Measurements from ENCODE around the gene ABCC10.
"Not testable (repeated sequence)": the region's sequence is repeated elsewhere in the genome, so short reads cannot be mapped to it uniquely, and the experiment has no call there.

The ABCC10 gene

GRCh38 chr6:43447604-43448003, 20.3 kb downstream of the ABCC10 start:
- DNase-seq: no peak

DNA sequence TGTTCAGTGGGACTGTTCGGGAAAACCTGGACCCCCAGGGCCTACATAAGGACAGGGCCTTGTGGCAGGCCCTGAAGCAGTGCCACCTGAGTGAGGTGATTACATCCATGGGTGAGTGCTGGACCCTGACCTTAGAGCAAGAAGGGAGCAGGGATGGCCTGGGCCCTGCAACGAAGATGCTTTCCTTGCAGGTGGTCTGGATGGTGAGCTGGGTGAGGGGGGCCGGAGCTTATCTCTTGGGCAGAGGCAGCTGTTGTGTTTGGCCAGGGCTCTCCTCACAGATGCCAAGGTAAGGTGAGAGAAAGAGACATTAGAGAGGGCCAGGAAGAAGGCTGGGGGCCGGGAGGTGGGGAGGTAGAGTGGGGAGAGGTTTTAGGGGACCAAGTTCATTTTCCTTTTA, 21.6 kb downstream of the ABCC10 start:
- no peak for DNase-seq

DNA sequence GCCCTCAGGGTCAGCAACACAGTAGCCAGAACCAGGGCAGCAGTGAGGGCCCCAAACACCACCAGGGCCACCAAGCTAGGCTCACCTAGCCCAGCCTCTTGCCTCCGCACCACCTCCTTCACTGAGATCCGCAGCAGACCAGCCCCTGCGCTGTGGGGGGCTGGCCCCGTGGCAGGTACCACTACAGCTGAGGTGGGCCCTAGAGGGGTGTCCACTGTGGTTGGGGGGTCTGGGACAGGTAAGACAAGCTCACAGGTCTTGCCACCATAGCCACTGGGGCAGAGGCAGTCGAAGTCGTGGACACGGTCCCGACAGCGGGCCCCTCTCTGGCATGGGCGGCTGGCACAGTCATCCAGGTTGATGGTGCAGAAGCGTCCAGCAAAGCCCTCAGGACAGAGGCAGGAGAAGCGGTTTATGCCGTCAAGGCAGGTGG, 23.4 kb downstream of the ABCC10 start:
- no peak for DNase-seq

DNA sequence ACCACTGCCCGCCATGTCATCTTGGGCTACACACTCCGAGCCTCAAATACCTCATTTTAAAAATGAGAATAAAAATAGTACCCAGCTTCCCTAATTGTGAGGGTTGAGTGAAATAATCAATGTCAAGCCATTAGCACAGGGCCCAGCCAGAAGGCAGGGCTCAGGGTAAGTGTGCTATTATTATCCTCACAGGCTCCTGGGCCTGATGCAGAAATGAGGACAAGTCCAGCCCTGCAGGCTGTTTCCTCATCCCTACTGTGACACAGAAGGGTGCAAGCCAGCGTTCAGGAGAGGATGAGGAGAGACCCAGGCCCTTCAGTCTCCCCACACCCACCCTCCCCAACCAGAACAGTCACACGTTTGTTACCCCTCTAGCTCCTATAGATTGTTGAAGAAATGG, 24.0 kb downstream of the ABCC10 start:
- no peak for DNase-seq

DNA sequence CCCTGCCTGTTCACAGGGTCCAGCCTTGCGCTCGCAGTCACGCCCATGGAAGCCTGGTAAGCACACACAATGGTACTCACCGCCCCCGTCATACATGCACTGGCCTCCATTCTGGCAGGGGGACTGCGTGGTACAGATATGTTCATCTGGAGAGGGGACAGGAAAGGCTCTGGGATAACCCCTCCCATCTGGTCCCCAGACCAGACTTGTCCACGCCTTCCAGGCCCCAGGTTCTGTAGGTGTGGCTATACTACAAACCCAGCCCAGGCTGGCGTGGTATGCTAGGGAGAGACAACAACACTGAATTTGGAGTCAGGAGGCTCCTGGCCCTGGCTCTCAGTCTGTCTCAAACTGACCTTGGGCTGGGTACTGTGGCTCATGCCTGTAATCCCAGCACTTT, 24.6 kb downstream of the ABCC10 start:
- no peak for DNase-seq

GRCh38 chr6:43452896-43453295, 25.6 kb downstream of the ABCC10 start:
- DNase-seq: no peak

- DNase-seq: no peak
Measured at GRCh38 chr6:43453831-43454230, 26.5 kb downstream of the ABCC10 start.

GRCh38 chr6:43454290-43454695, 27.0 kb downstream of the ABCC10 start:
- no peak for DNase-seq

GRCh38 chr6:43454696-43455530, 27.6 kb downstream of the ABCC10 start:
- DNase-seq: peak; percentile 75

- no peak for DNase-seq
Measured at GRCh38 chr6:43455531-43456428, 28.4 kb downstream of the ABCC10 start, which contains the start of gene DLK2. Gene DLK2 (minus strand): TSS chr6:43455548. CDS start chr6:43454825, 723 bp downstream.

- no peak for DNase-seq
Measured at GRCh38 chr6:43457643-43458042, 30.3 kb downstream of the ABCC10 start.

- not testable (repeated sequence) for DNase-seq
Measured at GRCh38 chr6:43458154-43458553, 30.8 kb downstream of the ABCC10 start.

GRCh38 chr6:43459535-43459934, 32.2 kb downstream of the ABCC10 start:
- DNase-seq: no peak

DNA sequence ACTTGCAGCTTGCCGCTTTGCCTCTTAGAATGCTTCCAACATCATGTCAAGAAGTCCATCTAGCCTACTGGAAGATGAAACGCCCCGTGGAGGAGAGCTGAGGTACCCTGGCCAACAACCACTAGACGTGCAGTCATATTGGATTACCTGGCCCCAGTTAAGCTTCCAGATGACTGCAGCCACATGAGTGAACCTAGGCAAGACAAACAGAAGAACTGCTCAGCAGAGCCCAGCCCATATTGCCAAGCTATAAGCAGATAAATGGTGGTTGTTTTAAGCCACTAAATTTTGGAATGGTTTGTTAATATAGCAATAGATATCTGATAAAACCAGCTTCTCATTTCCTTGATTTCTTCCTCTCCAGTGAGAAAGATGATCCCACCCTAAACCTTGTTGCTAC, 32.7 kb downstream of the ABCC10 start:
- no peak for DNase-seq

DNA sequence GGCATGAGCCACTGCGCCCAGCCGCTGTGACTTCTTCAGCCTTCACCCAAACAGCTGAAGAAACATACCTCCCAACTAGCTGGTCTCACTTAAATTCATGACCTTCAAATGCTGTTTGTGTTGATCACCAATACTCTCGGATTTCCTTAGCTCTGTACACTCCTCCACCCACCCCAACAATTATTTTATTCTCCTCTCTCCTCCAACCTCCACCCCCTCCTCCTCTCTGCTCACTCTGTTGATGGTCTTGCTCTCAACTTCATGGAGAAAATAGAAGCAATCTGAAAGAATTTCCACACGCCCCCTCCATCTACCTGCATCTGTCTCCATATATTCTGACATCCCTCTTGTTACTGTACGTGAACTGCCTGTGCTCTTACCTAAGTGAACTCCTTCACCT, 34.6 kb downstream of the ABCC10 start:
- DNase-seq: no peak

DNA sequence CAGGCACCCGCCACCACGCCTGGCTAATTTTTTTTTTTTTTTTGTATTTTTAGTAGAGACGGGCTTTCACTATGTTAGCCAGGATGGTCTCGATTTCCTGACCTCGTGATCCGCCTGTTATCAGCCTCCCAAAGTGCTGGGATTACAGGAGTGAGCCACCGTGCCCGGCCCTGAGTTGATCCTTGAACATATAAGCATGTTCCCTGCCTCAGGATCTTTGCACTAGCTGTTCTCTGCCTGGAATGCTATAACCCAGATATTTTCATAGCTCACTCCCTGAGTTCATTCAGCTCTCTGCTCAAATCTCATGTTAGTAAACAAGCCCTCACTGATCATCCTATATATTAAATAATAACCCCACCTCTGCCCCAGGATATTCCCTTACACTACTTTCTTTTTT, 37.0 kb downstream of the ABCC10 start:
- DNase-seq: no peak

DNA sequence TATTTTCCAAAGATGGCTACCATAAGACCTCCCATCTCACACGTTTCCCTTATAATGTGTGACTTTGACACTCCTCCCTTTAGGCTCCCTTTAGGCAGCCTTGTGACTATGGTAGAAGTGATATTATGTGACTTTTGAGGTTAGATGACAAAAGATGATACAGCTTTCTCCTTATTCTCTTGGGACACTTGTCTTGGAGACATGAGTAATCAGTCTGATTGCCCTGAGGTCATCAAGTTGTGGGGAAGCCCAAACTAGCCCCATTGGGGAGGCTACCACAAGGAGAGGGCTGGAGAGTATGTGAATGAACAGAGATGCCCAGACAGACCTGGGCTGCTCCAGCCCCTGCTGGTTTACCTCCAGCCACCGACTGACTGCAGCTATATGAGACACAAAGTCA, 38.6 kb downstream of the ABCC10 start:
- no peak for DNase-seq

- not testable (repeated sequence) for DNase-seq
Measured at GRCh38 chr6:43467265-43467664, 39.9 kb downstream of the ABCC10 start.

GRCh38 chr6:43467752-43468151, 40.4 kb downstream of the ABCC10 start:
- no peak for DNase-seq

DNA sequence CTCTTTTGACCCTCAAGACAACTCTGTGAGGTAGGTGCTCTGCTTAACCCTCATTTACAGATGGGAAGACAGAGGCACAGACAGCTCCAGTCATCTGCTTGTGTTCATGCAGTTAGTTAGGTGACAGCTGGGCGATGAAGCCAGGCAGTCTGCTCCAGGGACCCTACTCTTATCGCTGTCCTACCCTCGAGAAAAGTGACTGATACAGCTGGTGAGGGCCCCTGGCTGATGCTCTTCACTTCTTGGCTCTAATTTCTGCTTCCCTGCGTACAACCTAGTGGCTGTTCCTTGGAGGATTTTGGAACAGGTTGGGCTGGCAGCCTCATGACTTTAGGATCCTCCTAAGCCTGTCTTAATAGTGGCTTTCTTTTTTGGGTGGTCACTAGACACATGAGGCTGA, 40.9 kb downstream of the ABCC10 start:
- no peak for DNase-seq

- DNase-seq: no peak
Measured at GRCh38 chr6:43468748-43469681, 41.7 kb downstream of the ABCC10 start.

- no peak for DNase-seq
Measured at GRCh38 chr6:43469947-43470346, 42.6 kb downstream of the ABCC10 start.

All from fibroblast of skin of scalp (primary cell).